ENCODE results near the gene HNRNPH1.
"Not testable (repeated sequence)": the region's sequence is repeated elsewhere in the genome, so short reads cannot be mapped to it uniquely, and the experiment has no call there.

DNA sequence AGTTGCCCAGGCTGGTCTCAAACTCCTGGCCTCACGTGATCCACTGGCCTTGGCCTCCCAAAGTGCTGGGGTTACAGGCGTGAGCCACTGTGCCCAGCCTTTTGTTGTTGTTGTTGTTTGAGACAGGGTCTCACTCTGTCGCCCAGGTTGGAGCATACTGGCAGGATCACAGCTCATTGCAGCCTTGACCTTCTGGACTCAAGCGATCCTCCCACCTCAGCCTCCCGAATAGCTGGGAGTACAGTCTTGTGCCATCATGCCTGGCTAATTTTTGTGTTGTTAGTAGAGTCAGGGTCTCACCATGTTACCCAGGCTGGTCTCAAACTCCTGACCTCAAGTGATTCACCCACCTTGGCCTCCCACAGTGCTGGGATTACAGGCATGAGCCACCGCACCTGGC, 38.2 kb upstream of the HNRNPH1 start:
- TF ChIP-seq CTCF, POLR2A (IDR thresholded peaks at IDR 0.05): not testable (repeated sequence)
